WTC11 (cell line): ENCODE measurements around the gene NFATC1.

Experiments used
- CTCF ChIP-seq: fragments of 200-600 bp; IDR thresholded peaks from 2 replicates; pipeline ENCODE4 v1.8.0; 2022; ENCODE audit warnings: antibody characterized with exemption
- ESRRA ChIP-seq: sonication (generic); formaldehyde crosslinking; IDR thresholded peaks from 2 replicates; pipeline ENCODE4 v1.8.1; 2022; ENCODE audit warnings: mild to moderate bottlenecking, missing genetic modification reagents, borderline replicate concordance
- FOXK1 ChIP-seq: sonication (generic); formaldehyde crosslinking; IDR thresholded peaks from 2 replicates; pipeline ENCODE4 v1.8.0; 2022; ENCODE audit warnings: mild to moderate bottlenecking, moderate library complexity, missing genetic modification reagents
- JUN ChIP-seq: sonication (generic); formaldehyde crosslinking; IDR thresholded peaks from 2 replicates; pipeline ENCODE4 v1.8.0; 2023; ENCODE audit warnings: mild to moderate bottlenecking, missing genetic modification reagents
- NR2C2 ChIP-seq: sonication (generic); formaldehyde crosslinking; IDR thresholded peaks from 2 replicates; pipeline ENCODE4 v1.8.0; 2022; ENCODE audit warnings: mild to moderate bottlenecking, missing genetic modification reagents
- SP1 ChIP-seq: sonication (generic); formaldehyde crosslinking; conservative IDR thresholded peaks from 2 replicates; pipeline ENCODE4 v1.8.1; 2022; ENCODE audit warnings: missing genetic modification reagents
- STAT6 ChIP-seq: sonication (generic); formaldehyde crosslinking; conservative IDR thresholded peaks from 2 replicates; pipeline ENCODE4 v1.8.1; 2023; ENCODE audit warnings: mild to moderate bottlenecking, low read depth, missing genetic modification reagents, moderate library complexity
- ZNF317 ChIP-seq: sonication (generic); formaldehyde crosslinking; IDR thresholded peaks from 2 replicates; pipeline ENCODE4 v1.8.1; 2023; ENCODE audit warnings: low read depth, mild to moderate bottlenecking, moderate library complexity, missing genetic modification reagents, borderline replicate concordance
- TF ChIP-seq, protein P1 (sequence below): sonication (generic); formaldehyde crosslinking; IDR thresholded peaks from 2 replicates; pipeline ENCODE4 v1.8.1; 2022; ENCODE audit warnings: low read depth, mild to moderate bottlenecking, moderate library complexity, missing genetic modification reagents, borderline replicate concordance
- TF ChIP-seq, protein P2 (sequence below): sonication (generic); formaldehyde crosslinking; IDR thresholded peaks from 2 replicates; pipeline ENCODE4 v1.8.0; 2022; ENCODE audit warnings: mild to moderate bottlenecking, missing genetic modification reagents

- TF ChIP-seq, protein P1, sequence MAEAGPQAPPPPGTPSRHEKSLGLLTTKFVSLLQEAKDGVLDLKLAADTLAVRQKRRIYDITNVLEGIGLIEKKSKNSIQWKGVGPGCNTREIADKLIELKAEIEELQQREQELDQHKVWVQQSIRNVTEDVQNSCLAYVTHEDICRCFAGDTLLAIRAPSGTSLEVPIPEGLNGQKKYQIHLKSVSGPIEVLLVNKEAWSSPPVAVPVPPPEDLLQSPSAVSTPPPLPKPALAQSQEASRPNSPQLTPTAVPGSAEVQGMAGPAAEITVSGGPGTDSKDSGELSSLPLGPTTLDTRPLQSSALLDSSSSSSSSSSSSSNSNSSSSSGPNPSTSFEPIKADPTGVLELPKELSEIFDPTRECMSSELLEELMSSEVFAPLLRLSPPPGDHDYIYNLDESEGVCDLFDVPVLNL, result no peak
- no peak for TF ChIP-seq CTCF
- TF ChIP-seq JUN (CRISPR knock-in tag), result no peak
- TF ChIP-seq, protein P2, sequence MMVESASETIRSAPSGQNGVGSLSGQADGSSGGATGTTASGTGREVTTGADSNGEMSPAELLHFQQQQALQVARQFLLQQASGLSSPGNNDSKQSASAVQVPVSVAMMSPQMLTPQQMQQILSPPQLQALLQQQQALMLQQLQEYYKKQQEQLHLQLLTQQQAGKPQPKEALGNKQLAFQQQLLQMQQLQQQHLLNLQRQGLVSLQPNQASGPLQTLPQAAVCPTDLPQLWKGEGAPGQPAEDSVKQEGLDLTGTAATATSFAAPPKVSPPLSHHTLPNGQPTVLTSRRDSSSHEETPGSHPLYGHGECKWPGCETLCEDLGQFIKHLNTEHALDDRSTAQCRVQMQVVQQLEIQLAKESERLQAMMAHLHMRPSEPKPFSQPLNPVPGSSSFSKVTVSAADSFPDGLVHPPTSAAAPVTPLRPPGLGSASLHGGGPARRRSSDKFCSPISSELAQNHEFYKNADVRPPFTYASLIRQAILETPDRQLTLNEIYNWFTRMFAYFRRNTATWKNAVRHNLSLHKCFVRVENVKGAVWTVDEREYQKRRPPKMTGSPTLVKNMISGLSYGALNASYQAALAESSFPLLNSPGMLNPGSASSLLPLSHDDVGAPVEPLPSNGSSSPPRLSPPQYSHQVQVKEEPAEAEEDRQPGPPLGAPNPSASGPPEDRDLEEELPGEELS, result no peak
- TF ChIP-seq ESRRA (CRISPR knock-in tag), result no peak
- TF ChIP-seq FOXK1, result no peak
- no peak for TF ChIP-seq ZNF317 (CRISPR knock-in tag)
- TF ChIP-seq STAT6, result no peak
- no peak for TF ChIP-seq NR2C2 (CRISPR knock-in tag)
- no peak for TF ChIP-seq SP1 (CRISPR knock-in tag)
Measured at GRCh38 chr18:79416677-79417052, 20.9 kb downstream of the NFATC1 start.
